IMR-90 (cell line): ENCODE measurements around the gene HNRNPCL2. TPM values are rescaled to one million over a fixed set of nuclear protein-coding genes. Genes with fewer than 3 reads are reported as not detected.
"Not testable (repeated sequence)": the region's sequence is repeated elsewhere in the genome, so short reads cannot be mapped to it uniquely, and the experiment has no call there.

Source experiments
- ATAC-seq: fragments of 200-7000 bp; cut with Tn5 transposase; 2 replicates; pipeline ENCODE4 v1.9.1; 2020; ENCODE audit warnings: low read depth, mild to moderate bottlenecking, moderate library complexity
- Bru-seq: library from RNA; stranded (reverse); fragments of 400-500 nt; gene quantifications from one replicate; lab custom pipeline; 2021; lab: Mats Ljungman, UMichigan
- BruChase-seq, 2 experiments: library from RNA; stranded (reverse); fragments of 400-500 nt; gene quantifications; one replicate each; lab custom pipeline; 2021; lab: Mats Ljungman, UMichigan
- BruUV-seq: library from RNA; stranded (reverse); fragments of 400-500 nt; replicated peaks from 2 replicates; lab custom pipeline; 2021; lab: Mats Ljungman, UMichigan
- CTCF ChIA-PET: fragments of 300-600 bp; formaldehyde crosslinking; extraction: SDS; loops from one replicate; lab custom pipeline; 2021; ENCODE audit warnings: antibody characterized with exemption; lab: Yijun Ruan, JAX
- POLR2A ChIA-PET: fragments of 300-600 bp; sonication (Branson Sonifier 250); formaldehyde crosslinking; loops from one replicate; lab custom pipeline; 2022; ENCODE audit warnings: antibody characterized with exemption; ENCODE audit not compliant: unreplicated experiment; lab: Charles Lee
- DNase-seq: peaks from one replicate; pipeline ENCODE4 v3.0.0; 2013
- H2AFZ ChIP-seq: replicated peaks from 2 replicates; pipeline ENCODE3; 2013; ENCODE audit warnings: low read length, mild to moderate bottlenecking; ENCODE audit not compliant: poor library complexity
- H2AK5ac ChIP-seq: 2 replicates; pipeline ENCODE4 v1.6.1; 2013; ENCODE audit warnings: low read depth, low read length, inconsistent platforms
- H2AK9ac ChIP-seq: replicated peaks from 2 replicates; pipeline ENCODE3; 2013; ENCODE audit warnings: mild to moderate bottlenecking, low read depth, low read length, moderate library complexity; ENCODE audit not compliant: poor library complexity
- H2BK120ac ChIP-seq: 2 replicates; pipeline ENCODE4 v1.6.1; 2013; ENCODE audit warnings: low read depth, low read length, inconsistent platforms
- H2BK15ac ChIP-seq: 3 replicates; pipeline ENCODE4 v1.6.1; 2013; ENCODE audit warnings: low read depth, low read length, inconsistent platforms
- H2BK20ac ChIP-seq: 2 replicates; pipeline ENCODE4 v1.6.1; 2013; ENCODE audit warnings: low read depth, mild to moderate bottlenecking, inconsistent platforms, low read length, moderate library complexity
- H2BK5ac ChIP-seq: 2 replicates; pipeline ENCODE4 v1.6.1; 2013; ENCODE audit warnings: mild to moderate bottlenecking, low read depth, low read length, inconsistent platforms; ENCODE audit not compliant: poor library complexity, severe bottlenecking
- H3K14ac ChIP-seq: replicated peaks from 2 replicates; pipeline ENCODE4 v1.6.1; 2013; ENCODE audit warnings: low read depth, low read length, inconsistent platforms
- H3K18ac ChIP-seq: 2 replicates; pipeline ENCODE4 v1.6.1; 2013; ENCODE audit warnings: low read depth, low read length, control low read depth
- H3K23ac ChIP-seq: 2 replicates; pipeline ENCODE4 v1.6.1; 2013; ENCODE audit warnings: low read depth, low read length, inconsistent platforms
- H3K27ac ChIP-seq: 2 replicates; pipeline ENCODE4 v1.5.1; 2013; ENCODE audit warnings: mild to moderate bottlenecking, control low read depth, low read length; ENCODE audit not compliant: insufficient read depth
- H3K27me3 ChIP-seq: 2 replicates; pipeline ENCODE4 v1.6.1; 2013; ENCODE audit warnings: low read length; ENCODE audit not compliant: control insufficient read depth, insufficient read depth
- H3K36me3 ChIP-seq: 2 replicates; pipeline ENCODE4 v1.6.1; 2013; ENCODE audit warnings: low read length, mixed read lengths; ENCODE audit not compliant: control insufficient read depth, insufficient read depth
- H3K4ac ChIP-seq: 2 replicates; pipeline ENCODE4 v1.6.1; 2013; ENCODE audit warnings: low read depth, low read length, inconsistent platforms
- H3K4me1 ChIP-seq: 2 replicates; pipeline ENCODE4 v1.6.1; 2013; ENCODE audit warnings: low read length, mixed read lengths; ENCODE audit not compliant: control insufficient read depth, insufficient read depth
- H3K4me2 ChIP-seq: 2 replicates; pipeline ENCODE4 v1.6.1; 2013; ENCODE audit warnings: low read depth, mild to moderate bottlenecking, control low read depth, low read length, moderate library complexity
- H3K4me3 ChIP-seq: 2 replicates; pipeline ENCODE4 v1.5.1; 2013; ENCODE audit warnings: low read depth, mild to moderate bottlenecking, control low read depth, low read length, moderate library complexity; ENCODE audit not compliant: insufficient read depth
- H3K56ac ChIP-seq: 2 replicates; pipeline ENCODE4 v1.6.1; 2013; ENCODE audit warnings: low read length, inconsistent platforms; ENCODE audit not compliant: insufficient read depth; ENCODE audit errors: extremely low read depth
- H3K79me1 ChIP-seq, 2 experiments: 2 replicates each; pipeline ENCODE4 v1.6.1; 2013; ENCODE audit warnings: low read length in 2 of 2, inconsistent platforms in 1 of 2, low read depth in 1 of 2
- H3K9ac ChIP-seq: 2 replicates; pipeline ENCODE4 v1.6.1; 2013; ENCODE audit warnings: low read depth, low read length, control low read depth
- H3K9me1 ChIP-seq: 2 replicates; pipeline ENCODE4 v1.6.1; 2013; ENCODE audit warnings: low read length, inconsistent platforms; ENCODE audit not compliant: insufficient read depth
- H3K9me3 ChIP-seq: 2 replicates; pipeline ENCODE4 v1.6.1; 2013; ENCODE audit warnings: low read length; ENCODE audit not compliant: control insufficient read depth, insufficient read depth
- H4K20me1 ChIP-seq: 2 replicates; pipeline ENCODE4 v1.6.1; 2013; ENCODE audit warnings: low read length, inconsistent platforms; ENCODE audit not compliant: insufficient read depth
- H4K5ac ChIP-seq: 2 replicates; pipeline ENCODE4 v1.6.1; 2013; ENCODE audit warnings: mild to moderate bottlenecking, low read depth, low read length, control low read depth
- H4K8ac ChIP-seq, 2 experiments: 2 replicates each; pipeline ENCODE4 v1.6.1; 2013; ENCODE audit warnings: low read depth in 2 of 2, low read length in 2 of 2, control low read depth in 1 of 2, inconsistent platforms in 1 of 2
- H4K91ac ChIP-seq: 2 replicates; pipeline ENCODE4 v1.6.1; 2013; ENCODE audit warnings: low read depth, low read length, inconsistent platforms; ENCODE audit not compliant: insufficient read depth
- WGBS, 2 experiments: methylation state at CpG; one replicate each; pipeline versions ENCODE4 v1.1.5 to v1.1.7; 2013; ENCODE audit warnings: missing lambda C conversion rate in 2 of 2; ENCODE audit not compliant: insufficient read length in 1 of 2; ENCODE audit errors: extremely low coverage in 2 of 2; 5-methylcytosine and 5-hydroxymethylcytosine counted together
- dilution Hi-C: fragments of 300-500 bp; cut with HindIII; formaldehyde crosslinking; loops from one replicate; pipeline ENCODE4 v1.14.3; 2018; ENCODE audit warnings: low sequenced_read_pairs; ENCODE audit not compliant: unreplicated experiment
- in situ Hi-C: fragments of 300-500 bp; cut with MboI; formaldehyde crosslinking; loops from 3 replicates; pipeline ENCODE4 v1.14.3; 2019; ENCODE audit warnings: low sequenced_read_pairs, inconsistent platforms, mixed read lengths
- intact Hi-C: fragments of 100-400 bp; cut with micrococcal nuclease; formaldehyde crosslinking; loops from 2 replicates; pipeline ENCODE4 v1.10.0; 2022
- long read RNA-seq: library from polyadenylated mRNA; unstranded; transcript quantifications from one replicate; pipeline ENCODE4 v2.0.0, GENCODE V29; 2021; ENCODE audit not compliant: unreplicated experiment
- polyA plus RNA-seq, 3 experiments: library from polyadenylated mRNA; depleted of rRNA; stranded (reverse); fragments of >200 nt; gene quantifications; 2 replicates each; pipeline ENCODE4 v1.2.3, GENCODE V29; 2012; ENCODE audit warnings: low replicate concordance in 1 of 3
- total RNA-seq: library from RNA; depleted of rRNA; stranded (reverse); fragments of >200 nt; gene quantifications from 2 replicates; pipeline ENCODE4 v1.2.3, GENCODE V29; 2012; rRNA removed

The HNRNPCL2 gene
- not detected in 2 replicates for total RNA-seq
- not detected in 2 replicates for polyA plus RNA-seq (2012; rRNA removed)
- not detected in 2 replicates for polyA plus RNA-seq (2012; cell fraction: cytosol; rRNA removed)
- polyA plus RNA-seq (2012; cell fraction: nucleus; rRNA removed; ENCODE audit: low replicate concordance), result not detected in 2 replicates
- Bru-seq, nascent RNA, result not detected
- not detected for BruChase-seq, experiment 1, labeled RNA remaining after a 6-hour chase
- not detected for BruChase-seq, experiment 2, labeled RNA remaining after a 2-hour chase
- long read RNA-seq, result 0 reads

DNA sequence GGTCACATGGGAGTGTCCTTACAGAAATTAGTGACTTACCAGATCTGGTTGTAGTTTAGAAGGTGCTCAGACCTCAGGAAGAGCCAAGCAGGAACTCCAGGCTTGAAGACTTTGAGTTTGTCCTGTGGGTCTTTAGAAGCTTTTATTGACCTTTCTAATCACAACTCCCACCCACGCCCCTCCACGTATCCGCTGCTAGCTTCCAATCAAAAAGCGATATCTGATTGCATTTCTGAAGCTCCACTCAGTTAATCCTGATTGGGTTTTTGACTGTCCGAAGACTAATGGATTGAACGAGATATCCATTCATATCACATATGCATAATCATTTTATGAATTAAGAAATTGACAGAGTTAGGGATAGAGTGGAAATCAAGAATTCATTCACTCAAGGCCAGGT is at the start of gene HNRNPCL2:
Gene HNRNPCL2 (minus strand): TSS at position 101 of the 400 bp plus-strand sequence. CDS start 454 bp downstream, outside the sequence.
- H2BK20ac ChIP-seq, POLR2A ChIA-PET, intact Hi-C loops, H3K56ac ChIP-seq, CTCF ChIA-PET, H4K20me1 ChIP-seq, ATAC-seq, H3K9me3 ChIP-seq, H3K4me3 ChIP-seq, H3K9ac ChIP-seq, H3K36me3 ChIP-seq, H2BK120ac ChIP-seq, H3K18ac ChIP-seq, dilution Hi-C loops, H2AFZ ChIP-seq, H3K4me1 ChIP-seq, H3K23ac ChIP-seq, H3K9me1 ChIP-seq, H3K27me3 ChIP-seq, H2BK15ac ChIP-seq, H3K27ac ChIP-seq, H2AK5ac ChIP-seq, H4K5ac ChIP-seq, in situ Hi-C loops, BruUV-seq, H3K4ac ChIP-seq, H2BK5ac ChIP-seq, H3K79me1 ChIP-seq, H3K4me2 ChIP-seq, H3K14ac ChIP-seq, H4K8ac ChIP-seq, H4K91ac ChIP-seq, H2AK9ac ChIP-seq, DNase-seq: not testable (repeated sequence)
- WGBS, 2 experiments, result no CpG with 5 or more reads among the region's 6 CpGs

DNA sequence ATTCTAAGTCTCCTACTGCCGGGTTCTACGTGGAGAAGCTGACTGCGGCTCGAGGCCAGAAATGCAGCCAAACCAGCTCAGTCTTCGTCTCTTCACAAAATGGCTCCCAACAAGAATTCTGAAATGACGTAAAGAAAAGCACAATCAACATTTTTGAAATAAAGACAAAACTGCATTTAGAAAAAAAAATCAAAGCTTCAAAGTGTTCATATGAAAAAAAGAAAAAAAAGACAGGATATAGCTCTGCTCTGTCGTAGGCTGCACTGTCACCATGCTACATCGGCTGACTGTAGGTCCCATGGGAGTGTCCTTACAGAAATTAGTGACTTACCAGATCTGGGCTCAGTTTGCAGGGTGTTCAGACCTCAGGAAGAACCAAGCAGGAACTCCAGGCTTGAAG is 48.9 kb upstream of the HNRNPCL2 start, which contains the start of gene HNRNPCL4:
Gene HNRNPCL4 (minus strand): TSS at position 101 of the 400 bp plus-strand sequence. CDS start 164 bp downstream, outside the sequence.
- H2AFZ ChIP-seq, H2BK15ac ChIP-seq, H3K4me3 ChIP-seq, H3K14ac ChIP-seq, intact Hi-C loops, H3K9me3 ChIP-seq, ATAC-seq, H2BK120ac ChIP-seq, H2BK20ac ChIP-seq, H2AK5ac ChIP-seq, H3K36me3 ChIP-seq, H3K4ac ChIP-seq, H2BK5ac ChIP-seq, H3K9ac ChIP-seq, H4K20me1 ChIP-seq, H3K18ac ChIP-seq, H2AK9ac ChIP-seq, H3K27me3 ChIP-seq, H3K56ac ChIP-seq, H4K8ac ChIP-seq, BruUV-seq, DNase-seq, H4K91ac ChIP-seq, H3K9me1 ChIP-seq, in situ Hi-C loops, H3K4me1 ChIP-seq, H3K79me1 ChIP-seq, CTCF ChIA-PET, H3K4me2 ChIP-seq, H3K27ac ChIP-seq, dilution Hi-C loops, POLR2A ChIA-PET, H4K5ac ChIP-seq, H3K23ac ChIP-seq: not testable (repeated sequence)
- WGBS, 2 experiments, result no CpG with 5 or more reads among the region's 8 CpGs
